T-helper 9 cell (primary cell): Measurements from ENCODE around the gene CHST7.
"Not testable (repeated sequence)": the region's sequence is repeated elsewhere in the genome, so short reads cannot be mapped to it uniquely, and the experiment has no call there.

Source experiments
- DNase-seq: peaks from one replicate; pipeline ENCODE4 v3.0.0-alpha.2; 2020
- total RNA-seq, 2 donors: gene quantifications; one replicate each; lab custom pipeline; 2026; lab: John Stamatoyannopoulos, UW

Gene CHST7
- 7.1 to 12.8 reads per million in 2 donors for total RNA-seq

- peak; percentile 46 for DNase-seq
These were observed at the start of gene CHST7 for GRCh38 chrX:46573331-46573891. CHST7 (plus strand) TSS chrX:46573765; CDS start chrX:46573932, 167 bp downstream.

GRCh38 chrX:46528640-46529039 is 44.9 kb upstream of the CHST7 start:
- not testable (repeated sequence) for DNase-seq

GRCh38 chrX:46529740-46530403 is 43.7 kb upstream of the CHST7 start:
- not testable (repeated sequence) for DNase-seq

- not testable (repeated sequence) for DNase-seq
These were observed 43.1 kb upstream of the CHST7 start for GRCh38 chrX:46530404-46530908.

GRCh38 chrX:46531442-46531841 is 42.1 kb upstream of the CHST7 start:
- DNase-seq: no peak

- DNase-seq: no peak
These were observed 30.1 kb upstream of the CHST7 start for GRCh38 chrX:46543441-46543840.

- not testable (repeated sequence) for DNase-seq
These were observed 29.0 kb upstream of the CHST7 start for GRCh38 chrX:46544527-46544926.

GRCh38 chrX:46545111-46546005 is 28.2 kb upstream of the CHST7 start, which contains the start of gene ZNF674:
ZNF674 (minus strand) TSS chrX:46545421; CDS start chrX:46542087, 3,334 bp downstream.
- peak; percentile 89 for DNase-seq

GRCh38 chrX:46547857-46548256 is 25.7 kb upstream of the CHST7 start:
- no peak for DNase-seq

- DNase-seq: no peak
These were observed 23.7 kb upstream of the CHST7 start for GRCh38 chrX:46549914-46550313.

- DNase-seq: no peak
These were observed 22.0 kb upstream of the CHST7 start for GRCh38 chrX:46551494-46552128.

GRCh38 chrX:46553935-46554334 is 19.6 kb upstream of the CHST7 start:
- DNase-seq: no peak

GRCh38 chrX:46554942-46555341 is 18.6 kb upstream of the CHST7 start:
- no peak for DNase-seq

- DNase-seq: no peak
These were observed 14.5 kb upstream of the CHST7 start for GRCh38 chrX:46559062-46559461.

- no peak for DNase-seq
These were observed 11.5 kb upstream of the CHST7 start for GRCh38 chrX:46561824-46562657.

- DNase-seq: no peak
These were observed 6.2 kb upstream of the CHST7 start for GRCh38 chrX:46567388-46567787.

- DNase-seq: no peak
These were observed 3.9 kb upstream of the CHST7 start for GRCh38 chrX:46569621-46570020.

- DNase-seq: no peak
These were observed 1.9 kb upstream of the CHST7 start for GRCh38 chrX:46571423-46572339.

- peak; percentile 3 for DNase-seq
These were observed 1.1 kb upstream of the CHST7 start for GRCh38 chrX:46572340-46572936.
